ENCODE measurements around the gene ATP6V1G3.
"Not testable (repeated sequence)": the region's sequence is repeated elsewhere in the genome, so short reads cannot be mapped to it uniquely, and the experiment has no call there.

ATP6V1G3 gene

GRCh38 chr1:198540580-198540979 lies at the start of gene ATP6V1G3:
ATP6V1G3 (minus strand) TSS chr1:198540680; CDS start chr1:198540650, 30 bp downstream.
- no peak for DNase-seq (ENCODE audit: low read depth in 2 of 2)

GRCh38 chr1:198588845-198589244 lies 48.4 kb upstream of the ATP6V1G3 start:
- DNase-seq (ENCODE audit: low read depth in 2 of 2): no peak

GRCh38 chr1:198584163-198584562 lies 43.7 kb upstream of the ATP6V1G3 start:
- no peak for DNase-seq (ENCODE audit: low read depth in 2 of 2)

GRCh38 chr1:198583209-198583802 lies 42.8 kb upstream of the ATP6V1G3 start:
- DNase-seq (ENCODE audit: low read depth in 2 of 2): not testable (repeated sequence)

- DNase-seq (ENCODE audit: low read depth in 2 of 2): no peak
These were observed 37.0 kb upstream of the ATP6V1G3 start for GRCh38 chr1:198577444-198577843.

- no peak for DNase-seq (ENCODE audit: low read depth in 2 of 2)
These were observed 35.5 kb upstream of the ATP6V1G3 start for GRCh38 chr1:198575798-198576641.

- DNase-seq (ENCODE audit: low read depth in 2 of 2): no peak
These were observed 34.8 kb upstream of the ATP6V1G3 start for GRCh38 chr1:198575292-198575691.

- DNase-seq (ENCODE audit: low read depth in 2 of 2): no peak
These were observed 33.8 kb upstream of the ATP6V1G3 start for GRCh38 chr1:198574325-198574724.

- DNase-seq (ENCODE audit: low read depth in 2 of 2): no peak
These were observed 24.2 kb upstream of the ATP6V1G3 start for GRCh38 chr1:198564716-198565115.

GRCh38 chr1:198564157-198564556 lies 23.7 kb upstream of the ATP6V1G3 start:
- DNase-seq (ENCODE audit: low read depth in 2 of 2): no peak

GRCh38 chr1:198563583-198563982 lies 23.1 kb upstream of the ATP6V1G3 start:
- no peak for DNase-seq (ENCODE audit: low read depth in 2 of 2)

- DNase-seq (ENCODE audit: low read depth in 2 of 2): no peak
These were observed 19.7 kb upstream of the ATP6V1G3 start for GRCh38 chr1:198560161-198560560.

- DNase-seq (ENCODE audit: low read depth in 2 of 2): no peak
These were observed 18.9 kb upstream of the ATP6V1G3 start for GRCh38 chr1:198559362-198559761.

GRCh38 chr1:198558402-198558801 lies 17.9 kb upstream of the ATP6V1G3 start:
- DNase-seq (ENCODE audit: low read depth in 2 of 2): no peak

GRCh38 chr1:198556971-198557370 lies 16.5 kb upstream of the ATP6V1G3 start:
- DNase-seq (ENCODE audit: low read depth in 2 of 2): peak; percentile 3 to 18

- DNase-seq (ENCODE audit: low read depth in 2 of 2): no peak
These were observed 12.4 kb upstream of the ATP6V1G3 start for GRCh38 chr1:198552668-198553416.

GRCh38 chr1:198550941-198551524 lies 10.6 kb upstream of the ATP6V1G3 start:
- no peak for DNase-seq (ENCODE audit: low read depth in 2 of 2)

- DNase-seq (ENCODE audit: low read depth in 2 of 2): no peak
These were observed 9.4 kb upstream of the ATP6V1G3 start for GRCh38 chr1:198549866-198550265.

- DNase-seq (ENCODE audit: low read depth in 2 of 2): no peak
These were observed 8.4 kb upstream of the ATP6V1G3 start for GRCh38 chr1:198548890-198549289.

- DNase-seq (ENCODE audit: low read depth in 2 of 2): no peak
These were observed 4.7 kb upstream of the ATP6V1G3 start for GRCh38 chr1:198545156-198545555.

- no peak for DNase-seq (ENCODE audit: low read depth in 2 of 2)
These were observed 3.8 kb upstream of the ATP6V1G3 start for GRCh38 chr1:198544265-198544664.

- DNase-seq (ENCODE audit: low read depth in 2 of 2): no peak
These were observed 3.3 kb upstream of the ATP6V1G3 start for GRCh38 chr1:198543670-198544260.

Data from stimulated activated CD4-positive, alpha-beta T cell treated with anti-CD3 and anti-CD28 coated beads, Interleukin-1b, Interleukin-23, amount 100 ng/mL, for 4 hours (primary cell).